HG02973 (cell line): ENCODE results near the gene RPUSD3.

ENCODE experiments used
- ATAC-seq: cut with Tn5 transposase; IDR thresholded peaks from one replicate; pipeline ENCODE4 v1.9.1; 2021; ENCODE audit warnings: moderate library complexity; ENCODE audit not compliant: unreplicated experiment

The RPUSD3 gene

DNA sequence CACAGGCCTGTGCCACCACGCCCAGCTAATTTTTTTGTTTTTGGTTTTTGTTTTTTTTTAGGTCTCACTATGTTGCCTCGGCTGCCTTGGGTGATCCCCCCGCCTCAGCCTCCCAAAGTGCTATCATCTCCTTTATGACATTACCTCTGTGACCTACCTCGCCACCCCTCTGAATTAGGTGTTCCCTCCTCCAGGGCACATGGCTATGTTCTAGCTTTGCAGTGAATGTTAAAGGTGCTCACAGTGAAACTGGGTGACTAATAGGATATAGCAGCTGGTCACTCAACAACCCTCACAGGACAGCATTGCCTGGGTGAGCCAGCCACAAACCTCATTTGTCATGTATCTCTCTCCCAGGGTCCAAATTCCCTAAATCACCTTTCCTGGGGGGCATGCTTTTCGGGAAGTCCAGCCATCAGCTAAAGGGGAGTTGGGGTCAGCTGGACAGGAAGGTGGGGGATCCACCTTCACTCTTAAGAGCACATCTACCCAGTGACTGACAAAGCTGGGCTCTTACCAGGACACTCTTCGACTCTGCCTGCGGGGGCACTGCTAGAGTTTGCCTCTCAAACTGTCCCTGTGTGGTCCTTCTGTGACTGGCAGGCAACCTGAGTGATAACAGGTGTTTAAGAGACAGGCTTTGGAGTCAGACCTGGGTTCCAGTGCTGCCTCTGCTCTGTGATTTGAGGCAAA is 35.3 kb downstream of the RPUSD3 start:
- ATAC-seq: peak; percentile 71

DNA sequence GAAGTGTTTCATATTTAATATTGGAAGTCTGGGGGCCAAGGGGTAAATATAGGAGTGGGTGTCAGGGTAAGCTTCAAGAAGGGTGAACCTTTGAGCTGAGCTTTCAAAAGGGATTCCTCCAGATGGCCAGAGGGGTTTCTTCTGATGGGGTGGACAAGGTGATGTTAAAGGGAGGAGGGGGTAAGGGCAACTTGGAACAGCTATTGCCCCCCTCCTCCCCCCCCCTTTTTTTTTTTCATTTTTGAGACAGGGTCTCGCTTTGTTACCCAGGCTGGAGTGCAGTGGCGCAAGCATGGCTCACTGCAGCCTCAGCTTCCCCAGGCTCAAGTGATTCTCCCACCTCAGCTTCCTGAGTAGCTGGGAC is 35.8 kb downstream of the RPUSD3 start:
- ATAC-seq: no peak

DNA sequence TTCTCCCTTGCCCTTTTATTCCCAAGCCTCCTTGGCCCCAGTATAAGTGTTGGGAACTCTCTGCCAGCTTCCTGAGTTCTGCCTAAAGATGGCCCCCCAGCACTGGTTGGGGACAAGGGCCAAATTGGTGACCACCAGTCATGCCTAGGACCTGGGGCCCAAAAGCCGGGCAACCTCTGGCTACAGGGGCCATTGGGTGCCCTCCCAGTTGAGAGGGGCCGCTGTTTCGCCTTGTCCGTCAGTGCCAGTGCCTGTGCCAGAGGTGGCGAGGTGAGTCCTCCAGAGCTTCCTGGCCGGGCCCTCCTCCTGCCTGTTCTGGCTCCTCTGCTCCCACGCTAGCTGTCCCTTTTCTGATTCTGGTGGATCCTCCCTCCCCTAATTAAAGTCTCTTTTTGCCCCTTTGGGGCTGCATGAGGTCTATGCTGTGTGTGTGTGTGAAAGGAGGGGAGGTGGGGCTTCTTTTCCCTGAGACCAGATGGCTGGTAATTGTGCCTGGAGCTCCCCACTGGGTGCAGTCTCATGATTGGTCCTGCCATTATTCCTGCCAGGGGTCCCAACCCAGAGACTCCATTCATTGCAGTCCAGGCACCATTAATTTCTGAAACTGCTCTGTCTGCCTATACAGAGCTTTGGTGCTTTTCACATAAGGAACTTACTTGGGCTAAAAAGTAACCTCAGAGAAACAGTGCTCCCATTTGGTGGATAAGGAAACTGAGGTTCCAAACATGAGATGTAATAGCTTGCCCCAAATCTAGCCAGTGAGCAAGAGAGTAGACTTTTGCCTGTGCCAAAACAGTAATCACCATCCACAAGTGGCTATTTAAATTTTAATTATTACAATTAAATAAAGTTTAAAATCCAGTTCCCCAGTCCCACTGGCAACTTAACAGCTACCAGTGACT is 36.9 kb downstream of the RPUSD3 start:
- ATAC-seq: no peak

DNA sequence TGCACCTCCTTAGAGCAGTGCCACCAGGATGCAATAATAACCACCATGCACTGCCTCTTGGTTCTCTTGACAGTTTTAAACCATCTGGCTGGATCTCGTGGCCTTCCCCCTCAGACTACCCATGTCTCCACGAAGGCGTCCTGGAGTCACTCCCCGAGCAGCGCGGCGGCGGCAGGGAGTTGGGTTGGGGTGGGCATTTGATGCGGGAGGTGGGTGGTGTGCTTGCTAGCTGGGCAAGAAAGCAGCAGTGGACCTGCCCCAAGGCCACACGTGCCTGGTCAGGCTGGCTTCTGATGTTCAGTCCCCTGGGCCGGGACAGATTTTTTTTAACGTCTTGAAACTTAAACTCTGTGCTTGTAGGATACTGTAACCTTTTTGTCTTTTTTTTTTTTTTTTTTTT is 37.7 kb downstream of the RPUSD3 start:
- ATAC-seq: no peak

GRCh38 chr3:9804996-9805395 is 38.8 kb downstream of the RPUSD3 start:
- ATAC-seq: no peak

GRCh38 chr3:9803494-9803893 is 40.3 kb downstream of the RPUSD3 start:
- no peak for ATAC-seq

DNA sequence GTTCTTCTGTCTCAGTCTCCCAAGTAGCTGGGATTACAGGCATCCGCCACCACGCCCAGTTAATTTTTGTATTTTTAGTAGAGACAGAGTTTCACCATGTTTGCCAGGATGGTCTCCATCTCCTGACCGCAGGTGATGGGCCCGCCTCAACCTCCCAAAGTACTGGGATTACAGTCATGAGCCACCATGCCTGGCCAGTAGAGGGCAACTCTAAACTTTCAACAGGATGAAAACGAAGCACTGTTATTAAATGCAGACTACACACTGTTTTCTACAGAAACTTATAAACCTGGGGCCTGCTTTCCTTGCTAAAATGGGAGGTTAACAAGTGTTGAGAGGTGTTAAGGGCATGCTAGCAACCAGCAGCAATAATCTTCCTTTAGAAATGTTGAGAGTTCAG is 43.3 kb downstream of the RPUSD3 start:
- no peak for ATAC-seq

DNA sequence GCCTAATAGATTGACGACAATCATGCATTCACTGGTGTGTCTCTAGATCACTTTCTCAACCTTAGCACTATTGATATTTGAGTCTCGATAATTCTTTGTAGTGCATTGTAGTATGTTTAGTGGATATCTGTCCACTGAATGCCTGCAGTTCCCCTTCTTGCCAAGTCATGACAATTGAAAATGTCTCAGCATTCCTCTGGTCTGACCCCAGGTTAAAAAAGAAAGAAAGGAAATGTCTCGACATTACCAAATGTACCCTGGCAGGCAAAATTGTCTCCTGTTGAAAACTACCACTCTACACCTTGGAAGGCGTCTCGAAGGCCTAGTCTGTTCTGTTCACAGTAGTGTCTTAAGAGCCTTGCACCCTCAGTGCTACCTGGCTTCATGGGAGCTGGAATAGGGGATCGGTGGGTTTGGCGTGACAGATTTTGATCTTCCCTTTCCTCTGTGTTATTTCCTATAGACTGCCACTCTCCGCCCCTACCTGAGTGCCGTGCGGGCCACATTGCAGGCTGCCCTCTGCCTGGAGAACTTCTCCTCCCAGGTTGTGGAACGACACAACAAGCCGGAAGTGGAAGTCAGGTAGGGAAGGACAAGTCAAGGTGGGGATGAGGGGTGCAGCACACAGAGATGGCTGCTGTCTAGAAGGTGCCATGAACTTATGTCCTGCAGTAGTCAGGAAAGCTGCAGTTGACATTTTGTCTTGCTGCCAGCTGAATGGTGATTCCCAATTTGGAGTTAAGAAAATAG is 46.4 kb downstream of the RPUSD3 start:
- no peak for ATAC-seq

DNA sequence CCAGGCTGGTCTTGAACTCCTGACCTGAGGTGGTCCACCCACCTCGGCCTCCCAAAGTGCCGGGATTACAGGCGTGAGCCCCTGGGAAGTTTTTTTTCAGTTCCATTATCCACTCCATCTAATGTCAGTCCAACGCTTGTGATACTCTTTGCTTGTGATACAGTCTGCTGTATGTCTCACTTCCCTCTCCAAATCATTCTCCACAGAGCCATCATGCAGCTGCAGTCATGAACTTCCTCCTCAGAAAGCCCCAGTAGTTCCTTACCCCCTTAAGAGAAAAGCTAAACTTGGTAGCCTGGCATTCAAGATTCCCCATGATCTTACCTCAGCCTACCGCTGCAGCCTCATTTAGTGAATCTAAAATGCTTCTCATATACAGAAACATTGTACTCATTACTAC is 48.6 kb downstream of the RPUSD3 start:
- ATAC-seq: no peak

- ATAC-seq: no peak
These were observed 49.4 kb downstream of the RPUSD3 start for GRCh38 chr3:9794400-9794799.

DNA sequence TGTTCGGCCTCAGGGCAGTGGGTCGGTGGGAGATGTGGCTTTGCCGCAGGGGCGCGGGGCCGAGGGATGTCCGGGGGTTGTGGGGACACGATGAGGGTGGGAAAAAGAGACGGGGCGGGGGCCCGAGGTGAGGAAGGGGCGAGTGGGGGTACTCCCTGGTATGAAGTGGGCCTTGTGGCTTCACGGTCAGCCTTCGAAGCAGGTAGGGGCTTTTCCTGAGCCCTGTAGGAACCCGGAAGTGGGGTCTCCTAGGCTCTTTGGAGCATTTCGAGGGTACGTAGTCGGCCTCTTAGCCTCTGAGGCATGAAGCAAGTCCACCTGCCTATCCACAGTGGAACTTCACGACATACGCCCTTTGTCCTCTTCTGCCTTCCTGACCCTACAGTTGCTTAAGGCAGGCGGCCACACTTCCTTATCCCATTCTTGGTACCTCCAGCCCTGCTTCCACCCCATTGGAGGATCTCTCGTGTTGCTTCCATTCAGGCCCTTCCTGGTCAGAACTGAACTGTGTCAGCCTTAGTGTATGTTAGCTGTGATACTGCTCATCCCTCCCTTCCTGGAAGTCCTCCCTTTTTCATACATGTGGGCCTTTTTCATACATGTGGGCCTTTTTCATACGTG is 50.5 kb downstream of the RPUSD3 start:
- ATAC-seq: no peak

DNA sequence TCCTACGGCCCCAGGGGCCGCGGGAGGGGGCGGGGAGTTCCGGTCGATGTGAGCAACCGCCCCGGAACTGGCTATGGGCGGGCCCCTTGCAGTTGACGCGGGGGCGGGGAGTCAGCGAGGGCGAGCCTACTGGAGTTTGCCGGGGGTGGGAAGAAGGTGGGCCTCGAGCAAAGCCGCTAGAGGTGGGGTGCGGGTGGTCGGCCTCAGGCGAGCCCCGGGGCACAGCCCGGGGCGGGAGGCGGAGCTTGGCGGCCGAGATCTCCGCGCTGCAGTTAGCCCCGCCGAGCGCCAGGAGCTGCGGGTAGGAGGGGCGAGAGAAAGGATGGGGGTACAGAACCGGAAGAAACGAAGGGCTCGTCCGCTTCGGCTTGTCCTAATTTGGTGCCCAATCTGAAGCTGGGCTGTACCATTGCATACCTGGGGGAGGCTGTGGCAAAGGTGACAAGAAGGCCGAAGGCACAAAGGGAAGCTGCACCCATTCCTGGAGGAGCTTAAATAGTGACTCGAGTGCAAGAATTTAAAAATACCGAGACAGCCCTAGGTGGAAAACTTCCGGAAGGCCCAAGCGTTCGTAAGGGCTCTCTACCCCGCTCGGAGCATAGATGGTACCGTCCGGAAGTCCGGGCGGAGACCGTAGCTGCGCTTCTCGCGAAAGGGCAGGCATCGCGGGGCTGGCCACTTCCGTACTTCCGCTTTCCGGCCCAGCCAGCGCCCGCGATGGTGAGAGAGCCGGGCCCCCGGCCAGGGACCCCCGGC is 51.2 kb downstream of the RPUSD3 start, which contains the start of the genes ARPC4 and TADA3:
ARPC4 (plus strand) TSS at position 678 of the 756 bp plus-strand sequence; CDS start at position 718, 40 bp downstream.
TADA3 (minus strand) TSS at position 69 of the 756 bp plus-strand sequence. CDS start 1,007 bp downstream, outside the sequence.
- ATAC-seq: peak; percentile 84

DNA sequence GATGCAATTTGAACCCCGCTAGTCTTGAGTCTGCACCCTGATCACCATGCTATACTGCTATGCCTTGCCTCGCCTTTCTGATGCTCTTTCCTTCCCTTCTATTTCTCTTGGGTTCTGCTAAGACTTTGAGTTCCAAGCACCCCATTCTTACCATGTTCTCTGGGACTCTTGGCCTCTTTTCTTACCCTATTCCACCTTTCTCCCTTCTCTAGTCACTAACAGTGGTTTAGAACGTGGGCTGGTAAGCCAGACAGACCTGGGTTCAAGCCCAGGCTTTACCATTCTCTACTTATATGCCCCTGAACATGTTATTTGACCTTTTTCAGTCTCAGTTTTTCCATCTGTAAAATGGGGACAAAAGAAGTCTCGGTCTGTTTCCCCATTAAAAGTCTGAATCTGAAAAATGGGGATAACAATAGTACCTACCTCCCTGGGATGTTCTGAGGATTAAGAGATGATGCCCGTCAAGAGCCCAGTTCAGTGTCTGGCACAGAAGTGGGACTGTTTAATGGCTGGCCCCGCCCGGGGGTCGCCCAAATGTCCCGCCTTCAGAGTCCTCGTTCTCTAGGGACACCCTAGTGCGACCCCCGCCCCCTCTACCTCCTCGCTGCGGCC is 51.9 kb downstream of the RPUSD3 start:
- ATAC-seq: no peak

DNA sequence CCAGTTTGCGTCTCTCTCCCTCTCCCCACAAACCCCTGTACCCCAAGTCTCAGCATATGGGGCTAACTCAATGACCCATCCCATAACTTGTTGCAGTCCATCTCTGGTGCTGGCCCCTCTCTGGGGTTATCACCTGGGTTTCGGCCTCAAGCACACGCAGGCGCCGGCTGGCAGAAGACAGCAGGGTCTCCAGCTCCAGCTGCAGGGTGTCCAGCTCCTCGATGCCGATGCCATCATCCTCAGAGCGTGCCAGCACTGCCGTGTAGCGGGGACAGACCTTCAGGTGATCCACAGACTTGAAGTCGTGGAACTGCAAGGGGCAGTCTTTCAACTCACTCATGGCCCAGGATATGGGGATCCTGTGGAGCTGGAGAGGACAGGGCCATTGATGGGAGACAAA is 52.7 kb downstream of the RPUSD3 start:
- no peak for ATAC-seq
